AG08396 (cell line): Measurements from ENCODE around the gene CDKN2B.
"Not testable (repeated sequence)": the region's sequence is repeated elsewhere in the genome, so short reads cannot be mapped to it uniquely, and the experiment has no call there.

Source experiments
- DNase-seq: peaks from one replicate; pipeline ENCODE4 v3.0.0; 2012; ENCODE audit warnings: low spot score, mixed read lengths

Gene CDKN2B

GRCh38 chr9:21969011-21969940 lies 39.8 kb downstream of the CDKN2B start:
- DNase-seq, result no peak

GRCh38 chr9:21968331-21969010 lies 40.6 kb downstream of the CDKN2B start:
- DNase-seq, result peak; percentile 49

GRCh38 chr9:21967702-21968101 lies 41.4 kb downstream of the CDKN2B start:
- no peak for DNase-seq

GRCh38 chr9:21967169-21967568 lies 41.9 kb downstream of the CDKN2B start:
- DNase-seq, result no peak

GRCh38 chr9:21966140-21966851 lies 42.8 kb downstream of the CDKN2B start:
- DNase-seq, result no peak

- DNase-seq, result peak; percentile 91
These were observed 43.6 kb downstream of the CDKN2B start for GRCh38 chr9:21965401-21965951.

- DNase-seq, result peak; percentile 59
These were observed 44.1 kb downstream of the CDKN2B start for GRCh38 chr9:21964925-21965385.

GRCh38 chr9:21961569-21961968 lies 47.5 kb downstream of the CDKN2B start:
- no peak for DNase-seq

GRCh38 chr9:21959268-21959667 lies 49.8 kb downstream of the CDKN2B start:
- not testable (repeated sequence) for DNase-seq

GRCh38 chr9:21958833-21959232 lies 50.3 kb downstream of the CDKN2B start:
- no peak for DNase-seq
